ENCODE results near the gene RNASE11.

The RNASE11 gene

DNA sequence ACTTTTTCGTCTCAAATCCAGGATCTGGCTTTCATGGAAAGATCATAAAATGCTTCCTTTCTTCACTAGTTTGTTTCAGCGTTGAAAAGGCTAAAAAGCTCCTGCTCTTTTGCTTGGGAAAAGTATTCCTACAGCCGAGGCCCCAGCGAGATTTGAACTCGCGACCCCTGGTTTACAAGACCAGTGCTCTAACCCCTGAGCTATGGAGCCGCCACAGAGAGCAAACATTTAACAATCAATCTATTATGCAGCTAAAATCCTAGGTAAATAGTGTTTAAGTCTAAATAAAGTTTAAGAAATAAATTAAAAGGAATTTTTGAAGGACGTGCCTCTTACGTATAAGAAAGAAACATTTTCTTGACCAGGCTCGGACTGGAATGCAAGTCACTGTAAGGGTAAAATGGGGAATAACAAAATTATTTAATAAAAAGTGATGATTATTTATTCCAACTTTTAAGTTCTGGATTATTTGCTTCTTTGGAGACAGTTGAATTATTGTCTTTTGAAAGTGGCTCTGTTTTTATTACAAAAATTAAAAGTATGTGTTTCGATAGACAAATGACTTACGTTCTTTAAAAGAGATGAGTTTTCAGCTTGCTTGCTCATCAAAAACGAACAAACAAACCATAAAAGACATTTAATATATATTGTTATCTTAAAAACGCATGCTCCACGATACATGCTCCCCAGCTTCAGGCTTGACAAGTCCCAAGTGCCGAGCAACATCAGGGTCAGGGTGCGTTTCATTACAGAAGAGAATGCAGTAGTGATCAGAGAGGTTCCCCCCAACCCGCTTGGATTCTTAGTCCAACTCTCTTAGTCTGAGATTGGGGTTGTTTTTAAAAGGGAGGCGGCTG, 43.5 kb upstream of the RNASE11 start:
- TF ChIP-seq SIN3A (IDR thresholded peaks at IDR 0.05; ENCODE audit: borderline replicate concordance, insufficient read depth, low read length), result no peak
- TF ChIP-seq TAF1 (IDR thresholded peaks at IDR 0.05; ENCODE audit: borderline replicate concordance, insufficient read depth, low read length), result no peak
- TF ChIP-seq FOXP2 (optimal IDR thresholded peaks at IDR 0.05; ENCODE audit: borderline replicate concordance, extremely low read depth, extremely low read length, insufficient read depth), result no peak
- no peak for TF ChIP-seq REST (IDR thresholded peaks at IDR 0.05; ENCODE audit: insufficient read depth in 1 of 2, low read depth in 2 of 2, low read length in 2 of 2)
- no peak for TF ChIP-seq POLR2AphosphoS5 (IDR thresholded peaks at IDR 0.05; ENCODE audit: low read depth, low read length)

DNA sequence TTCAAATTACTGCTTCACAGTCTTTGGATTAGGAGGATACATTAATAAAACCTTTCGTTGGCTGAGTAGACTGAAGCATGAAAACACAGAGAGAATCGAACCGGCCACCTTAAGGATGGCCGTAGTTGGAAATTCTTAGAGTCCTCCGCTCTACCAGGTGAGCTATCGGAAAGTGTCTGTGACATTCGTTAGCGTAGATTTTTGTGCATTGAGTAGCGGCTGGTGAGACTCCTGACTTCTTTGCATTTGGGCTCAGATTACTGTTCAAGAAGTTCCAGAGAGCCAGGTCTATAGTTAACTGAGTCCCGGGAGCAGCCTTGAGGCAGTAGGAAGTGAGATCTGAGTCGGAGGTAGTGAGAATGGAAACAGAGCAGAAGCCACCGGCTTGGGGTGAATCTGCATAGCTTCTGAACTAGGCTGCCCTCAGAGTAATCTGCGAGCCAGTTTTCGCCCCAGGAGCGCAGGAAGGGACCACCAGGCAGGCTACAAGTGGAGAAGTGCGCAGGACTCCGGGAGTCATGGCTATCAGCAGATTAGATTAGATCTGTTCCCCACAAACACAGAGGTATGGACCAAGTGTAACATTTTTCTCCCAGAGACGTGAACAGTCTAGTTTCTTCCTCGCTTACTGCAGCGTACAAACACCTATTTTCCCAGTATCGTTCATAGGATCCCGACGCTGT, 42.7 kb upstream of the RNASE11 start:
- TF ChIP-seq FOXP2 (optimal IDR thresholded peaks at IDR 0.05; ENCODE audit: borderline replicate concordance, extremely low read depth, extremely low read length, insufficient read depth) (no peak), TAF1 (IDR thresholded peaks at IDR 0.05; ENCODE audit: borderline replicate concordance, insufficient read depth, low read length) (no peak), REST (IDR thresholded peaks at IDR 0.05; ENCODE audit: insufficient read depth in 1 of 2, low read depth in 2 of 2, low read length in 2 of 2) (no peak), SIN3A (IDR thresholded peaks at IDR 0.05; ENCODE audit: borderline replicate concordance, insufficient read depth, low read length) (no peak), POLR2AphosphoS5 (IDR thresholded peaks at IDR 0.05; ENCODE audit: low read depth, low read length) (no peak)

DNA sequence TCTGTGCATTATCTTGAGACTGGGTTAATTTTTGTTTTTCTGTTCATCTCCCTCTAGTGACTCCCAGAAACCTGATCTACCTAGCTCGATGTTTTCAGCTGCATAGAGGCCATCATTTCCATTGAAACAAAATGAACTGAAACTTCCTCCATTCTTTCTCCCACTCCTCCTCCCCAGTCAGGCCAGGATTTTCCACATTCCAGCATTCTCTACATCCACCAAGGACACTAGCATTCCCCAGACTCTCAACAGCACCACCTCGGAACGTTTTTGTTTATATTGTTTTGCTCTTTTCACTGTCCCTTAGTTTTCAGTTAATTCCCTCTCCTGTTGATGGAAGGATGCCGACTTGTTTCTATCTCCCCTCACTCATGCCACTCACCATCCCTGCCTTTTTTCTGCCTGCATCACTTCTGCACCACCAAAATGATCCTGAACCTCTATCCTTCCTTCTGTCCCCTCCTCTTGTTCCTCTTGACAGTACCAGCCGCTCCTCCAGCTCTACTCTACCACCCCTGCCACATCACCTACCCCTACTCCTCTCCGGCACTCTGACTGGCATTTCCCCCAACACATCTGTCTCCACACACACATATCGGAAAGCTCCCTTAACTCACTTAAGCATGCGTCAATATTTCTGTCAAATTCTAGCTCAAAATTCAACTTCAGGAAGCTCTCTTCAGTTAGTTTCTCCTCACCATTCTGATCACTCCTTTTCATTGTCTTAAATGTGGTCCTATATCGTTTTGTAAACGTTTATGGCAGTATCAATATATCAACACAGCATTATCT, 40.5 kb upstream of the RNASE11 start:
- no peak for TF ChIP-seq SIN3A (IDR thresholded peaks at IDR 0.05; ENCODE audit: borderline replicate concordance, insufficient read depth, low read length)
- TF ChIP-seq FOXP2 (optimal IDR thresholded peaks at IDR 0.05; ENCODE audit: borderline replicate concordance, extremely low read depth, extremely low read length, insufficient read depth), result no peak
- no peak for TF ChIP-seq REST (IDR thresholded peaks at IDR 0.05; ENCODE audit: insufficient read depth in 1 of 2, low read depth in 2 of 2, low read length in 2 of 2)
- TF ChIP-seq POLR2AphosphoS5 (IDR thresholded peaks at IDR 0.05; ENCODE audit: low read depth, low read length), result no peak
- TF ChIP-seq TAF1 (IDR thresholded peaks at IDR 0.05; ENCODE audit: borderline replicate concordance, insufficient read depth, low read length), result no peak

DNA sequence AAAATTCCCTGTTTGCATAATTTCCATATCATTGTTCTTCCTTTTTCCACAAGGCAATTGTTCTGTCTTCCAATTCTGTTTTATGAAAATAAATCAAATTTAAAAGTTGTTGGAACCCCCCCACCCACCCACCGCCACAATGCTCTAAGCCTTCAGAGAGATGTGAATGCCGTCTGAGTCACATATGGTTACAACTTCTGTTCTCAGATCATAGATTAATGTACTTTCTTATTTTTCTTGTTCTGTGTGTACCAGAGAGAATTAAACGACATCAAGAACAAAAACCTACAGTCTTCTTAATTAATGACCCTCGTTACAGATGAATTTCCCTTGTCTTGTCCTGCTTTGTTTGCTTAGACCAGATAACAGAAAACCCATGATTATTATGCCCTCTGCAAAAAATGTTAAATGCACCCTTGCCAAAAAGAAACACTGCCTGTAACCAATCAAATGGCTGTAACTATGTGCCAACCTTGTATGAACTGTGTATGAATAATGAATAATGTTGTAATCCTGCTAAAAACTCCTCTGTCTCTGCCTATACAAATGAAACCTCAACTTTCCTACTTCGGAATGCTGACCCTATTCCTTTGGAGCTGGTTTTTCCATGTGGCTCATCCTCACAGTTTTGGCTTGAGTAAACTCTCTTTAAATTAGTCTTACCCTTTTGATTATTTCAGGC, 39.7 kb upstream of the RNASE11 start:
- TF ChIP-seq TAF1 (IDR thresholded peaks at IDR 0.05; ENCODE audit: borderline replicate concordance, insufficient read depth, low read length) (no peak), FOXP2 (optimal IDR thresholded peaks at IDR 0.05; ENCODE audit: borderline replicate concordance, extremely low read depth, extremely low read length, insufficient read depth) (no peak), POLR2AphosphoS5 (IDR thresholded peaks at IDR 0.05; ENCODE audit: low read depth, low read length) (no peak), SIN3A (IDR thresholded peaks at IDR 0.05; ENCODE audit: borderline replicate concordance, insufficient read depth, low read length) (no peak), REST (IDR thresholded peaks at IDR 0.05; ENCODE audit: insufficient read depth in 1 of 2, low read depth in 2 of 2, low read length in 2 of 2) (no peak)

Data from PFSK-1 (cell line).